ENCODE measurements around the gene REG1B.
A peak's percentile ranks its signal among the peaks of the same experiment; 100 is the strongest.

The REG1B gene

GRCh38 chr2:79041032-79041448 is 46.8 kb downstream of the REG1B start:
- TF ChIP-seq CTCF (IDR thresholded peaks at IDR 0.05; ENCODE audit: insufficient read depth, low read length, poor library complexity, severe bottlenecking) (peak; percentile 23), EZH2phosphoT487 (conservative IDR thresholded peaks at IDR 0.05; ENCODE audit: low read length) (no peak)
- Histone ChIP-seq H3K9ac (ENCODE audit: low read length) (no peak overlapping the region), H3K27me3 (ENCODE audit: low read length) (no peaks in the 10 kb centered on the region), H3K9me3 (ENCODE audit: insufficient read depth, low read length) (no peaks in the 10 kb centered on the region), H4K20me1 (ENCODE audit: low read depth, low read length) (0 out of 2 replicates have a peak, but pooled peaks cover 4% of the 10 kb centered on the region), H3K79me2 (ENCODE audit: insufficient read depth, low read length) (no peaks in the 10 kb centered on the region), H3K9me2 (replicated peaks; ENCODE audit: insufficient read depth, low read length) (no peaks in the 10 kb centered on the region), H3K36me3 (ENCODE audit: low read length) (no peaks in the 10 kb centered on the region), H3K4me3 (ENCODE audit: insufficient read depth, low read length, poor library complexity, severe bottlenecking) (no peak overlapping the region), H2AFZ (ENCODE audit: low read depth, low read length, severe bottlenecking) (no peak overlapping the region), H3K27ac (ENCODE audit: low read depth, low read length) (no peak overlapping the region), H3F3A (ENCODE audit: insufficient read depth) (no peaks in the 10 kb centered on the region), H3K4me2 (ENCODE audit: low read depth, low read length, poor library complexity, severe bottlenecking) (no peak overlapping the region)

- no peak overlapping the region for H3K27ac ChIP-seq (ENCODE audit: low read depth, low read length)
- H3K79me2 ChIP-seq (ENCODE audit: insufficient read depth, low read length): no peaks in the 10 kb centered on the region
- no peaks in the 10 kb centered on the region for H3K9me3 ChIP-seq (ENCODE audit: insufficient read depth, low read length)
- no peak overlapping the region for H2AFZ ChIP-seq (ENCODE audit: low read depth, low read length, severe bottlenecking)
- no peak overlapping the region for H3K4me3 ChIP-seq (ENCODE audit: insufficient read depth, low read length, poor library complexity, severe bottlenecking)
- 0 out of 2 replicates have a peak, but pooled peaks cover 4% of the 10 kb centered on the region for H4K20me1 ChIP-seq (ENCODE audit: low read depth, low read length)
- H3K27me3 ChIP-seq (ENCODE audit: low read length): no peaks in the 10 kb centered on the region
- H3F3A ChIP-seq (ENCODE audit: insufficient read depth): no peaks in the 10 kb centered on the region
- no peaks in the 10 kb centered on the region for H3K36me3 ChIP-seq (ENCODE audit: low read length)
- TF ChIP-seq CTCF (IDR thresholded peaks at IDR 0.05; ENCODE audit: insufficient read depth, low read length, poor library complexity, severe bottlenecking): no peak
- no peak for TF ChIP-seq EZH2phosphoT487 (conservative IDR thresholded peaks at IDR 0.05; ENCODE audit: low read length)
- H3K4me2 ChIP-seq (ENCODE audit: low read depth, low read length, poor library complexity, severe bottlenecking): no peak overlapping the region
- H3K9me2 ChIP-seq (replicated peaks; ENCODE audit: insufficient read depth, low read length): no peaks in the 10 kb centered on the region
- no peak overlapping the region for H3K9ac ChIP-seq (ENCODE audit: low read length)
Measured at GRCh38 chr2:79039944-79040343, 47.8 kb downstream of the REG1B start.
